ENCODE measurements around the gene SERPING1.

- TF ChIP-seq CTCF (IDR thresholded peaks at IDR 0.05) = no peak
- no peak for TF ChIP-seq POLR2A (IDR thresholded peaks at IDR 0.05)
Measured at GRCh38 chr11:57638811-57639320, 41.4 kb downstream of the SERPING1 start.
